Sigmoid colon (tissue), 7 donors: Measurements from ENCODE around the gene LAMC1. TPM values are rescaled to one million over a fixed set of nuclear protein-coding genes. Genes with fewer than 3 reads are reported as not detected.
A peak's percentile ranks its signal among the peaks of the same experiment; 100 is the strongest.

ENCODE experiments used
- DNase-seq: peaks from one replicate; pipeline ENCODE4 v3.0.0-alpha.2; 2019
- H3K27ac ChIP-seq, 4 donors: fragments of 200-600 bp; sonication (generic); one replicate each; pipeline ENCODE4 v1.5.1; 2016 to 2019; ENCODE audit warnings: mild to moderate bottlenecking in 1 of 4
- H3K27me3 ChIP-seq, 3 donors: fragments of 200-600 bp; sonication (generic); one replicate each; pipeline ENCODE4 v1.5.1; 2019; ENCODE audit warnings: mild to moderate bottlenecking in 1 of 3
- H3K36me3 ChIP-seq, 4 donors: fragments of 200-600 bp; sonication (generic); one replicate each; pipeline ENCODE4 v1.5.1; 2016 to 2019
- H3K4me1 ChIP-seq, 4 donors: fragments of 200-600 bp; sonication (generic); one replicate each; pipeline ENCODE4 v1.5.1; 2017 to 2019
- H3K4me3 ChIP-seq, 4 donors: fragments of 200-600 bp; sonication (generic); one replicate each; pipeline ENCODE4 v1.5.1; 2017 to 2019; ENCODE audit warnings: mild to moderate bottlenecking in 2 of 4, moderate library complexity in 1 of 4
- H3K9me3 ChIP-seq, 4 donors: fragments of 200-600 bp in 3 of 4; sonication (generic) in 3 of 4; one replicate each; pipeline versions ENCODE4 v1.5.1 to v1.6.1; 2013 to 2019
- EP300 ChIP-seq, 4 donors: sonication (generic); formaldehyde crosslinking; IDR thresholded peaks; one replicate each; pipeline ENCODE4 v1.6.1; 2017; ENCODE audit warnings: antibody characterized with exemption in 4 of 4
- POLR2A ChIP-seq, 2 donors: fragments of 450-650 bp; IDR thresholded peaks; one replicate each; pipeline ENCODE4 v1.6.1; 2016; ENCODE audit warnings: antibody characterized with exemption in 2 of 2, mild to moderate bottlenecking in 2 of 2, moderate library complexity in 2 of 2
- POLR2AphosphoS5 ChIP-seq, 4 donors: sonication (generic); formaldehyde crosslinking; IDR thresholded peaks; one replicate each; pipeline ENCODE4 v1.6.1; 2017; ENCODE audit warnings: antibody characterized with exemption in 4 of 4
- WGBS, 2 donors: extraction: QIAGEN DNeasy Blood & Tissue Kit; methylation state at CpG; one replicate each; pipeline ENCODE4 v1.1.7; 2013; 5-methylcytosine and 5-hydroxymethylcytosine counted together
- intact Hi-C: fragments of 100-400 bp; cut with DNase I; formaldehyde crosslinking; loops from one replicate; pipeline ENCODE4 v1.15.1; 2023
- polyA plus RNA-seq, 3 donors: library from polyadenylated mRNA; stranded (reverse); fragments of 200-250 nt; gene quantifications; one replicate each; pipeline ENCODE4 v1.2.3, GENCODE V29; 2013
- total RNA-seq, 4 donors: library from RNA; depleted of rRNA; stranded (reverse); fragments of >200 nt; gene quantifications; one replicate each; pipeline ENCODE4 v1.1.0, GENCODE V29; 2016
- TF ChIP-seq, protein P1 (sequence below), 4 experiments: fragments of 450-650 bp in 3 of 4; fragments of 200-600 bp in 1 of 4; IDR thresholded peaks; one replicate each; pipeline ENCODE4 v1.5.1; 2016 to 2019; ENCODE audit warnings: antibody characterized with exemption in 4 of 4, mild to moderate bottlenecking in 3 of 4, moderate library complexity in 2 of 4
- donor health status: healthy with polysubstance abuse.
- donor health status: Bipolar disorder and iron deficiency.
- donor health status: healthy.

The LAMC1 gene
- total and polyA plus RNA-seq, 7 donors = 3.5 to 542 (median 269) TPM

DNA sequence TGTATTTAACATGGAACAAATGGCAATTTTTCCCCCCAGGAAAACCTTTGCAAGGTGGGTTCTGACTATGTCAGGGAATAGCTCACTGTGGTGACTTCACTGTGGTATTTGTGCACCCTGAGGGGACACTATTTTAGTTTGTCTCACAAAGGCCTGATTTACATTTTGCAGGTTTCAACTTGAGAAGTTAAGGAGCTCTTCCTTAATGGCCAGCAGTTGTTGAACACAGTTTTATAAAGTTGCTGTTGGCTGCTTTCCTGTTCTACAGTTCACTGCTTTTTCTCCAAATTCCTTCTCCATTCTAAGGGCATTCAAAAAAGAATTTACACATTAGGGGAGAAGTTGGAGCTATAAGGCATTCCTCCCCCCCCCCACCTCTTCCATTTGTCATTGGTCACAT is 4.6 kb downstream of the LAMC1 start:
- no peaks in the 10 kb centered on the region for H3K9me3 ChIP-seq
- H3K27ac ChIP-seq = peak overlapping the region in 3 of 4 donors; percentile 100
- H3K27me3 ChIP-seq = no peaks in the 10 kb centered on the region
- intact Hi-C loops = loop anchor here (5.0 kb wide), 1 partner anchor 60 kb away; no protein-coding TSS in a partner anchor
- DNase-seq = no peak
- peaks cover 0 to 72% (median 63%) of the 10 kb centered on the region in 4 donors for H3K4me1 ChIP-seq
- no peaks in the 10 kb centered on the region for H3K36me3 ChIP-seq
- peak overlapping the region in 1 of 4 donors; percentile 90 for H3K4me3 ChIP-seq
- TF ChIP-seq POLR2AphosphoS5 (IDR thresholded peaks at IDR 0.05) (no peak), POLR2A (IDR thresholded peaks at IDR 0.05) (no peak), EP300 (IDR thresholded peaks at IDR 0.05) (no peak)
- TF ChIP-seq, protein P1, sequence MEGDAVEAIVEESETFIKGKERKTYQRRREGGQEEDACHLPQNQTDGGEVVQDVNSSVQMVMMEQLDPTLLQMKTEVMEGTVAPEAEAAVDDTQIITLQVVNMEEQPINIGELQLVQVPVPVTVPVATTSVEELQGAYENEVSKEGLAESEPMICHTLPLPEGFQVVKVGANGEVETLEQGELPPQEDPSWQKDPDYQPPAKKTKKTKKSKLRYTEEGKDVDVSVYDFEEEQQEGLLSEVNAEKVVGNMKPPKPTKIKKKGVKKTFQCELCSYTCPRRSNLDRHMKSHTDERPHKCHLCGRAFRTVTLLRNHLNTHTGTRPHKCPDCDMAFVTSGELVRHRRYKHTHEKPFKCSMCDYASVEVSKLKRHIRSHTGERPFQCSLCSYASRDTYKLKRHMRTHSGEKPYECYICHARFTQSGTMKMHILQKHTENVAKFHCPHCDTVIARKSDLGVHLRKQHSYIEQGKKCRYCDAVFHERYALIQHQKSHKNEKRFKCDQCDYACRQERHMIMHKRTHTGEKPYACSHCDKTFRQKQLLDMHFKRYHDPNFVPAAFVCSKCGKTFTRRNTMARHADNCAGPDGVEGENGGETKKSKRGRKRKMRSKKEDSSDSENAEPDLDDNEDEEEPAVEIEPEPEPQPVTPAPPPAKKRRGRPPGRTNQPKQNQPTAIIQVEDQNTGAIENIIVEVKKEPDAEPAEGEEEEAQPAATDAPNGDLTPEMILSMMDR (IDR thresholded peaks at IDR 0.05) = no peak

GRCh38 chr1:183029591-183030000 is 6.4 kb downstream of the LAMC1 start:
- Histone ChIP-seq H3K4me3 (no peak overlapping the region), H3K27me3 (no peaks in the 10 kb centered on the region), H3K36me3 (no peaks in the 10 kb centered on the region), H3K27ac (peak overlapping the region in 2 of 4 donors; percentile 46 to 100), H3K4me1 (peaks cover 0 to 77% (median 63%) of the 10 kb centered on the region in 4 donors), H3K9me3 (no peaks in the 10 kb centered on the region)
- intact Hi-C loops = loop anchor here (5.0 kb wide), 1 partner anchor 58 kb away; no protein-coding TSS in a partner anchor
- TF ChIP-seq, protein P1 (IDR thresholded peaks at IDR 0.05) = no peak
- TF ChIP-seq POLR2AphosphoS5 (IDR thresholded peaks at IDR 0.05) = peak in 1 of 4 donors; percentile 42
- 78 to 81% methylated on average over 3 of the region's 3 CpGs for WGBS, 2 donors
- no peak for DNase-seq

DNA sequence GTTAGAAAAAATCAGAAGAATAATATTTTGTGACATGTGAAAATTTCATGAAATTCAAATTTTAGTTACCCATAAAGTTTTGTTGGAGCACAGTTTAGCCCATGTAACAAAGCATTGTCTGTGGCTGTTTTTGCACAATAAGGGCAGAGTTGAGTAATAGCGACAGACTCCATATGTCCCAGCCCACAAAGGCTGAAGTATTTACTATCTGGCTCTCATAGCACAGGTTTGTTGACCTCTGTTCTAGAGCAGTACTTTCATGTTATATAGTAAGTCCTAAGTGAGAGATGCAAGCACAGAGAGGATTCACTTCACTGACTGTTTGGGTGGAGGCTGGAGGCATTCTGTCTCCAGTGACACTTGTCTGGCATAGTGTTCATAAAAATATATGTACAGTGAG is 6.8 kb downstream of the LAMC1 start:
- H3K27ac ChIP-seq = peak overlapping the region in 2 of 4 donors; percentile 46 to 100
- 52 to 76% methylated on average over 1 of the region's 1 CpG for WGBS, 2 donors

DNA sequence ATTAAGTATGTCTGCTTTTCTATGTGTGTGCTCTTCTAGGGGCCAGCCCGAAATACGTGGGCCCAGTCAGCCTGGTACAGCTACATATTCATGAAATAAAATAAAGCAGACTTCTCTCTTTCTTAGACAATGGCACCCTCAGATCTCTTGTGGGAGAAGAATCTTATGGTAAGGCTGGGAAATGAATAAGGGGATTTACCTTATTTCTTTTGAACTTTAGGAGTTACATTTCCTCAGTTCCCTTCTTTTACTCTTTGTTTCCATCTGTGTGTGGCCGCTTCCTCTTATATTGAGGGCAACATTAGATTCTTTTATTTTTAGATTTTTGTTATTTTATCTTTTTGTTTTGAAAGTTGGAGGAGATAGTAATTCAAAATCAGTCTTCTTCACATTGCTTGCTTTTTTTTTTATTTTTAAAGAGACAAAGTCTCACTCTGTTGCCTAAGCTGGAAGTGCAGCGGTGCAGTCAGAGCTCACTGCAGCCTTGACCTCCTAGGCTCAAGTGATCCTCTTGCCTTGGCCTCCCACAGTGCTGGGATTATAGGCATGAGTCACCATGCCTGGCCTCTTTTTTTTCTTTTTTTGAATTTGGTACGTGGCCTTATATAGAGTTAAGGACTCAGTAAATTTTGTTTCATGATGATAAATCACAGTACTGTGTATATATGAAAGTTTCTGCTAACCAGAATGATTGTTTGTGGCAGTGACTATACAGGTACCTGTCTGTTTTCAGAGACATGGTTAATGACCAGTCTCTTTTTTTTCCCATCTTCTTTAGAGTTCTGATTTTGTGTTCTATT is 9.1 kb downstream of the LAMC1 start:
- intact Hi-C loops = no loop called here
- Histone ChIP-seq H3K27ac (peak overlapping the region in 3 of 4 donors; percentile 12 to 100 (median 59)), H3K4me1 (peaks cover 0 to 69% (median 58%) of the 10 kb centered on the region in 4 donors), H3K36me3 (no peaks in the 10 kb centered on the region), H3K27me3 (no peaks in the 10 kb centered on the region), H3K4me3 (no peak overlapping the region), H3K9me3 (no peaks in the 10 kb centered on the region)
- peak in 1 of 4 donors; percentile 27 for TF ChIP-seq POLR2AphosphoS5 (IDR thresholded peaks at IDR 0.05)
- TF ChIP-seq, protein P1 (IDR thresholded peaks at IDR 0.05) = no peak
- 70% methylated on average over 5 of the region's 5 CpGs for WGBS, 2 donors
- DNase-seq = no peak

More for the DNA sequence above, 6.8 kb downstream of the LAMC1 start:
- TF ChIP-seq POLR2AphosphoS5 (IDR thresholded peaks at IDR 0.05) (no peak), EP300 (IDR thresholded peaks at IDR 0.05) (no peak), POLR2A (IDR thresholded peaks at IDR 0.05) (no peak)
- TF ChIP-seq, protein P1 (IDR thresholded peaks at IDR 0.05) = no peak
- DNase-seq = no peak
- no peaks in the 10 kb centered on the region for H3K9me3 ChIP-seq
- no peak overlapping the region for H3K4me3 ChIP-seq
- H3K4me1 ChIP-seq = peaks cover 0 to 77% (median 63%) of the 10 kb centered on the region in 4 donors
- H3K27me3 ChIP-seq = no peaks in the 10 kb centered on the region
- intact Hi-C loops = no loop called here
- no peaks in the 10 kb centered on the region for H3K36me3 ChIP-seq
